B cell (primary cell): Measurements from ENCODE around the gene CABLES2. TPM values are rescaled to one million over a fixed set of nuclear protein-coding genes. Genes with fewer than 3 reads are reported as not detected.

ENCODE experiments used
- ATAC-seq: fragments of 200-7000 bp; cut with Tn5 transposase; one replicate; pipeline ENCODE4 v1.10.0; 2021; ENCODE audit warnings: low read depth, mild to moderate bottlenecking, moderate number of reproducible peaks, moderate library complexity
- CTCF ChIA-PET: fragments of 350-600 bp; sonication (Branson Sonifier 250); formaldehyde crosslinking; loops from one replicate; lab custom pipeline; 2021; ENCODE audit warnings: antibody characterized with exemption, inconsistent platforms; lab: Charles Lee
- POLR2A ChIA-PET: fragments of 350-600 bp; sonication (Branson Sonifier 250); formaldehyde crosslinking; loops from one replicate; lab custom pipeline; 2021; ENCODE audit warnings: antibody characterized with exemption; lab: Charles Lee
- DNase-seq: peaks from one replicate; pipeline ENCODE4 v3.0.0; 2013
- H2AFZ ChIP-seq: 2 replicates; pipeline ENCODE4 v1.6.1; 2012; ENCODE audit warnings: mild to moderate bottlenecking, low read depth, low read length; ENCODE audit not compliant: insufficient read depth, poor library complexity, severe bottlenecking
- H3K27ac ChIP-seq, 2 donors: 1 replicate in 1 of 2; 2 replicates in 1 of 2; pipeline ENCODE4 v1.5.1; 2012 to 2013; ENCODE audit warnings: low read length in 2 of 2, mild to moderate bottlenecking in 2 of 2, moderate library complexity in 1 of 2
- H3K27me3 ChIP-seq, 4 experiments: fragments of 200-600 bp in 1 of 4; sonication (generic) in 1 of 4; replicated peaks in 1 of 4; 1 replicate in 2 of 4; 2 replicates in 2 of 4; pipeline versions ENCODE4 v1.6.1 to v1.7.0; 2013 to 2016; ENCODE audit warnings: low read length in 3 of 4, mild to moderate bottlenecking in 2 of 4, mixed read lengths in 1 of 4, moderate library complexity in 1 of 4; ENCODE audit not compliant: insufficient read depth in 4 of 4, control insufficient read depth in 3 of 4; ENCODE audit errors: control extremely low read depth in 1 of 4
- H3K36me3 ChIP-seq, 2 experiments: replicated peaks in 1 of 2; 1 replicate in 1 of 2; 2 replicates in 1 of 2; pipeline versions ENCODE4 v1.6.1 to v1.7.1; 2013; ENCODE audit warnings: low read length in 1 of 2; ENCODE audit not compliant: insufficient read depth in 2 of 2, control insufficient read depth in 1 of 2; ENCODE audit errors: control extremely low read depth in 1 of 2, extremely low read depth in 1 of 2
- H3K4me1 ChIP-seq, 2 donors: fragments of 200-600 bp in 1 of 2; sonication (generic) in 1 of 2; 1 replicate in 1 of 2; 2 replicates in 1 of 2; pipeline versions ENCODE4 v1.5.1 to v1.6.1; 2013 to 2017; ENCODE audit warnings: low read length in 2 of 2; ENCODE audit not compliant: control insufficient read depth in 2 of 2, insufficient read depth in 2 of 2
- H3K4me2 ChIP-seq: replicated peaks from 2 replicates; pipeline ENCODE3; 2012; ENCODE audit warnings: mild to moderate bottlenecking, low read depth, low read length; ENCODE audit not compliant: poor library complexity, severe bottlenecking
- H3K4me3 ChIP-seq, 5 experiments: fragments of 200-600 bp in 1 of 5; sonication (generic) in 1 of 5; 1 replicate in 3 of 5; 2 replicates in 2 of 5; pipeline versions ENCODE4 v1.5.1 to v1.7.0; 2011 to 2016; ENCODE audit warnings: low read length in 4 of 5, mild to moderate bottlenecking in 4 of 5, low read depth in 2 of 5, control low read depth in 1 of 5, moderate library complexity in 1 of 5; ENCODE audit not compliant: insufficient read depth in 1 of 5; ENCODE audit errors: control extremely low read depth in 1 of 5, extremely low read depth in 1 of 5
- H3K79me2 ChIP-seq: fragments of 200-600 bp; sonication (generic); one replicate; pipeline ENCODE4 v1.6.0; 2016; ENCODE audit warnings: low read length; ENCODE audit not compliant: control insufficient read depth, insufficient read depth
- H3K9ac ChIP-seq: fragments of 200-600 bp; sonication (generic); 2 replicates; pipeline ENCODE4 v1.6.1; 2017; ENCODE audit warnings: mild to moderate bottlenecking, low read length, moderate library complexity
- H3K9me3 ChIP-seq, 3 donors: one replicate each; pipeline versions ENCODE4 v1.6.1 to v1.7.1; 2013; ENCODE audit warnings: low read length in 2 of 3; ENCODE audit not compliant: control insufficient read depth in 2 of 3, insufficient read depth in 1 of 3; ENCODE audit errors: control extremely low read depth in 1 of 3
- H4K20me1 ChIP-seq: 2 replicates; pipeline ENCODE4 v1.6.0; 2012; ENCODE audit warnings: mild to moderate bottlenecking, low read length; ENCODE audit not compliant: insufficient read depth, control insufficient read depth, poor library complexity, severe bottlenecking
- H3K27ac Mint-ChIP-seq: one replicate; pipeline ENCODE4 v1.8.0; 2021; ENCODE audit warnings: mixed read lengths
- H3K27me3 Mint-ChIP-seq: one replicate; pipeline ENCODE4 v1.8.0; 2021; ENCODE audit warnings: mixed read lengths
- H3K4me1 Mint-ChIP-seq: one replicate; pipeline ENCODE4 v1.8.0; 2021; ENCODE audit warnings: mixed read lengths
- H3K4me3 Mint-ChIP-seq: one replicate; pipeline ENCODE4 v1.8.0; 2021; ENCODE audit warnings: mixed read lengths
- H3K9me3 Mint-ChIP-seq: one replicate; pipeline ENCODE4 v1.8.0; 2022; ENCODE audit warnings: mixed read lengths; ENCODE audit not compliant: insufficient read depth
- EZH2 ChIP-seq: IDR thresholded peaks from 2 replicates; pipeline ENCODE4 v1.6.1; 2012; ENCODE audit warnings: borderline replicate concordance, low read depth, mild to moderate bottlenecking, moderate library complexity, low read length; ENCODE audit not compliant: insufficient read depth, poor library complexity, severe bottlenecking
- WGBS: methylation state at CpG from one replicate; pipeline ENCODE4 v1.1.5; 2013; ENCODE audit warnings: missing lambda C conversion rate; ENCODE audit not compliant: insufficient coverage; 5-methylcytosine and 5-hydroxymethylcytosine counted together
- intact Hi-C: fragments of 100-400 bp; cut with micrococcal nuclease; formaldehyde crosslinking; loops from one replicate; pipeline ENCODE4 v1.10.0; 2022
- polyA plus RNA-seq: library from polyadenylated mRNA; depleted of rRNA; stranded (reverse); fragments of >200 nt; gene quantifications from 2 replicates; pipeline ENCODE4 v1.2.3, GENCODE V29; 2012
- total RNA-seq, 2 donors: library from RNA; stranded (reverse); fragments of 120-200 nt in 1 of 2; gene quantifications; 1 replicate in 1 of 2; 2 replicates in 1 of 2; pipeline versions ENCODE4 v1.2.3 to v1.2.4, GENCODE V29; 2013 to 2022
- TF ChIP-seq, protein P1 (sequence below): fragments of 200-600 bp; IDR thresholded peaks from one replicate; pipeline ENCODE4 v1.8.0; 2022; ENCODE audit warnings: antibody characterized with exemption, mild to moderate bottlenecking

The CABLES2 gene
- total and polyA plus RNA-seq, 2 donors (not counting 1 experiment from before 2014, with no cell fraction given): 4.8 to 8.2 TPM

DNA sequence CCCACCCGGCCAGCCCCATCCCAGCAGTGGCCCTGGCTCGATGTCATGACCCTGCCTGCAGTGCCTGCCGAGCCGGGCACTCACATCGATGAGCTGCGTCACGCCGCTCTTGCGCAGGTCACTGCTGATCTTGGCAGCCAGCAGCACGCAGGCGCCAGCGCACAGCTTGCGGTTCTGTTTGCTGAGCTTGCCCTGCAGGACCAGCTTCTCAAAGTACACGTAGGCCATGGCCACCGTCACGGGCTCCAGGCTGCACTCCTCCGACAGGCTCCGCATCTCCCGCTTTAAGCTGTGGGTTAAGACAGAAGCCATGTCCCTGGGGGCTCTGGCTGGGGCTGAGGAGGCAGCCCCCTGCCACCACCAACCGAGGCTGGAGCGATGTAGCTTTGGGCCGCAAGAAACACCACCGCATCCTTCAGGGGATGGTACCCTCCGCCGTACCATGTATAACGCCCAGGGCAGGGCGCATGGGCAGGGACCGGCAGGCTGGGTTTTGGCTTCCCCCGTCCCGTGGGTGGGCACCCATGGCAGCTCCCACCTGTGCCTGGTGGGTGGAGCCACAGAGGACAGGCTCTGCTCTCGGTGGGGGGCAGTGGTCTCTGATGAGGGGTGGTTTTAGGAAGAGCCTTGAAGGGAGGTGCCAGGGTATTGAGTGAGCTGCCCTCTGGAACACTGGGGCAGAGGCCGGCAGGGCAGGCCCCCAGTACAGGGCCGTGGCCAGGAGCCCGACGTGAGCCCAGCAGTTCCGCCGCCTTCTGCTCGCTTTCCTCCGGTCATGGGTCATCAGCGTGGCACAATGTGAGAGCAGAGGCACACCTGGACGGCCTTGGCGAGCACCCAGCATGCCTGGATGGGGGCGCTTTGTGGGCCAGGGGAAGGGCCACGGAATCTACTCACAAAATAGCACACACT, 15.7 kb downstream of the CABLES2 start:
- H3K9me3 ChIP-seq: no peaks in the 10 kb centered on the region
- H4K20me1 ChIP-seq: peaks cover 44% of the 10 kb centered on the region
- H3K4me3 ChIP-seq: no peak overlapping the region
- H3K9ac ChIP-seq: no peak overlapping the region
- ChIA-PET POLR2A (interaction anchor here (0.5 kb wide), 1 partner anchor 89 kb away, joined by 3 read pairs; no protein-coding TSS in a partner anchor), CTCF (interaction anchor here (1.0 to 1.6 kb wide), 3 partner anchors 89 to 417 kb away, joined by 3 read pairs; no protein-coding TSS in a partner anchor)
- TF ChIP-seq, protein P1, sequence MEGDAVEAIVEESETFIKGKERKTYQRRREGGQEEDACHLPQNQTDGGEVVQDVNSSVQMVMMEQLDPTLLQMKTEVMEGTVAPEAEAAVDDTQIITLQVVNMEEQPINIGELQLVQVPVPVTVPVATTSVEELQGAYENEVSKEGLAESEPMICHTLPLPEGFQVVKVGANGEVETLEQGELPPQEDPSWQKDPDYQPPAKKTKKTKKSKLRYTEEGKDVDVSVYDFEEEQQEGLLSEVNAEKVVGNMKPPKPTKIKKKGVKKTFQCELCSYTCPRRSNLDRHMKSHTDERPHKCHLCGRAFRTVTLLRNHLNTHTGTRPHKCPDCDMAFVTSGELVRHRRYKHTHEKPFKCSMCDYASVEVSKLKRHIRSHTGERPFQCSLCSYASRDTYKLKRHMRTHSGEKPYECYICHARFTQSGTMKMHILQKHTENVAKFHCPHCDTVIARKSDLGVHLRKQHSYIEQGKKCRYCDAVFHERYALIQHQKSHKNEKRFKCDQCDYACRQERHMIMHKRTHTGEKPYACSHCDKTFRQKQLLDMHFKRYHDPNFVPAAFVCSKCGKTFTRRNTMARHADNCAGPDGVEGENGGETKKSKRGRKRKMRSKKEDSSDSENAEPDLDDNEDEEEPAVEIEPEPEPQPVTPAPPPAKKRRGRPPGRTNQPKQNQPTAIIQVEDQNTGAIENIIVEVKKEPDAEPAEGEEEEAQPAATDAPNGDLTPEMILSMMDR: no peak
- TF ChIP-seq EZH2: no peak
- Mint-ChIP-seq H3K9me3 (no peaks in the 10 kb centered on the region), H3K4me1 (peaks cover 24% of the 10 kb centered on the region), H3K27ac (no peak overlapping the region), H3K4me3 (no peak overlapping the region), H3K27me3 (no peaks in the 10 kb centered on the region)
- H3K27me3 ChIP-seq: no peaks in the 10 kb centered on the region
- H3K36me3 ChIP-seq: peaks cover 2 to 38% of the 10 kb centered on the region in 2 experiments
- 92% methylated on average over 43 of the region's 44 CpGs for WGBS
- peaks cover 32% of the 10 kb centered on the region for H3K79me2 ChIP-seq
- no peak overlapping the region for H2AFZ ChIP-seq
- ATAC-seq: no peak
- no peak overlapping the region for H3K27ac ChIP-seq
- DNase-seq: no peak
- no peak overlapping the region for H3K4me2 ChIP-seq
- intact Hi-C loops: no loop called here
- H3K4me1 ChIP-seq: peaks cover 12 to 15% of the 10 kb centered on the region in 2 donors
